ENCODE results near the gene KIF5A. TPM values are rescaled to one million over a fixed set of nuclear protein-coding genes. Genes with fewer than 3 reads are reported as not detected.

KIF5A gene
- polyA plus RNA-seq, 3 donors, result 0.01 TPM; not detected in 2

DNA sequence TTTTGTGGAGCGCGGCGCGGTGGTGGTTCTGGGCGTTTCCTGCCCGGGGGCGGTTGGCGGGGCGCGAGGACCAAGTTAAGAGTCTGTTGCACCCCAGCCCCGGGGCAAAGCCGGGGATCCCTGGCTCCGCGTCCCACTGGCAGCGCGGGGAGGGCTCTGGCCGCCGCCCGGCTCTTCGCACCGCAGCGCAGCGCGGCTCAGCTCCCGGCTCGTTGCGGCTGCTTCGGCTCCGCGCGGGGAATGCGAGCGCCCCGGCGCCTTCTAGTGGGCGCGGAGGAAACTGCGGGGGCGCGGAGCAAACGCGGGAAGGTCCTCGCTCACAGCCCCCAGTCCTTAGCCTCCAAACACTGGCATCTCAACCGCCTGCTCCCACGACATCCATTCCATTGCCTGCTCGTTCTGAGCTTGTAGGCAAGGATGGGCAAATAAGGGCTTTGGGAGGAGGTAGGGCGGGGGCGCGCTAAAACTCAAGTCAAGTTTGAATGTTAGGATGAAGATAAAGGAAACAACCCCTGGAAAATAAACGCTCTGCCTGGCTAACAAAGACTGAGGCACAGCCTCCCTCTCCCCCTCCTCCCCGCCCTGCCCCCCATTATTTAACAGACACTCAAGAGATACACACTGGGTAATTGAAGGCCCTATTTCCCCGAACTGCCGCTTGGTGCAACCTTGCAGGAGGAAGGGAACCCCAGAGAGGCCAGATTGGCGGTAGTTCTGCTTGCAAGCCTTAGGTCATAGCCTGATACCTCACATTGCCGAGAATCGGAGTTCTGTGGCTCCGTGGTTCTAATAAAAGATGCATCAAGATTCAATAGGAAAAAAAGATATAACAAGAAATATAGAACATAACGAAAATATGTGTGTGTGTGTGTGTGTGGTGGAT, 83.4 kb downstream of the KIF5A start, which contains the start of gene B4GALNT1:
TSS of gene B4GALNT1 (minus strand) at position 244 of the 883 bp plus-strand sequence. CDS start 1,069 bp downstream, outside the sequence.
- WGBS (ENCODE audit: insufficient coverage), result under 1% methylated on average over 40 of the region's 58 CpGs
- DNase-seq, result peak; percentile 24 to 49 (median 44)
- Mint-ChIP-seq H3K27me3 (ENCODE audit: low read depth in 3 of 3) (peaks cover 59 to 71% (median 60%) of the 10 kb centered on the region in 3 donors), H3K27ac (no peak within 1 kb of the TSS), H3K4me3 (peak within 1 kb of the TSS; percentile 39 to 80), H3K9me3 (peaks cover 0 to 3% (median 2%) of the 10 kb centered on the region in 7 donors), H3K36me3 (peaks cover 0 to 4% of the 10 kb centered on the region in 2 donors), H3K4me1 (peaks cover 9% of the 10 kb centered on the region)
- Histone ChIP-seq H4K20me1 (ENCODE audit: insufficient read depth, low read length) (no peaks in the 10 kb centered on the region), H3K4me3 (replicated peaks in 1 of 3; ENCODE audit: low read depth in 2 of 3, low read length in 3 of 3) (peak within 1 kb of the TSS; percentile 1 to 68 (median 23)), H3K9ac (ENCODE audit: insufficient read depth, low read length, poor library complexity, severe bottlenecking) (no peak within 1 kb of the TSS), H3K4me1 (ENCODE audit: control insufficient read depth in 1 of 2, insufficient read depth in 2 of 2, low read length in 2 of 2) (peaks cover 10 to 19% of the 10 kb centered on the region in 2 donors), H2AFZ (ENCODE audit: insufficient read depth, low read depth, low read length, poor library complexity, severe bottlenecking) (peak within 1 kb of the TSS; percentile 73), H3K4me2 (replicated peaks; ENCODE audit: extremely low read depth, low read length, poor library complexity, severe bottlenecking) (peak within 1 kb of the TSS; percentile 73), H3K27me3 (ENCODE audit: control insufficient read depth in 2 of 2, insufficient read depth in 2 of 2, low read length in 2 of 2) (peaks cover 46 to 76% of the 10 kb centered on the region in 2 donors), H3K27ac (ENCODE audit: low read depth in 1 of 2, low read length in 2 of 2) (no peak within 1 kb of the TSS), H3K36me3 (replicated peaks in 1 of 2; ENCODE audit: control insufficient read depth in 1 of 2, insufficient read depth in 2 of 2, low read length in 2 of 2) (no peaks in the 10 kb centered on the region), H3K79me2 (ENCODE audit: insufficient read depth, low read length) (no peaks in the 10 kb centered on the region), H3K9me3 (replicated peaks in 1 of 2; ENCODE audit: control insufficient read depth in 1 of 2, insufficient read depth in 1 of 2, low read length in 2 of 2) (peaks cover 0 to 25% of the 10 kb centered on the region in 2 donors)
- intact Hi-C loops (cut with micrococcal nuclease), result loop anchor here in 1 of 2 donors (5.0 kb wide), 1 partner anchor 176 kb away; the partner anchor contains the start of genes GLI1 and INHBE
- TF ChIP-seq, protein P1, sequence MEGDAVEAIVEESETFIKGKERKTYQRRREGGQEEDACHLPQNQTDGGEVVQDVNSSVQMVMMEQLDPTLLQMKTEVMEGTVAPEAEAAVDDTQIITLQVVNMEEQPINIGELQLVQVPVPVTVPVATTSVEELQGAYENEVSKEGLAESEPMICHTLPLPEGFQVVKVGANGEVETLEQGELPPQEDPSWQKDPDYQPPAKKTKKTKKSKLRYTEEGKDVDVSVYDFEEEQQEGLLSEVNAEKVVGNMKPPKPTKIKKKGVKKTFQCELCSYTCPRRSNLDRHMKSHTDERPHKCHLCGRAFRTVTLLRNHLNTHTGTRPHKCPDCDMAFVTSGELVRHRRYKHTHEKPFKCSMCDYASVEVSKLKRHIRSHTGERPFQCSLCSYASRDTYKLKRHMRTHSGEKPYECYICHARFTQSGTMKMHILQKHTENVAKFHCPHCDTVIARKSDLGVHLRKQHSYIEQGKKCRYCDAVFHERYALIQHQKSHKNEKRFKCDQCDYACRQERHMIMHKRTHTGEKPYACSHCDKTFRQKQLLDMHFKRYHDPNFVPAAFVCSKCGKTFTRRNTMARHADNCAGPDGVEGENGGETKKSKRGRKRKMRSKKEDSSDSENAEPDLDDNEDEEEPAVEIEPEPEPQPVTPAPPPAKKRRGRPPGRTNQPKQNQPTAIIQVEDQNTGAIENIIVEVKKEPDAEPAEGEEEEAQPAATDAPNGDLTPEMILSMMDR (IDR thresholded peaks at IDR 0.05), result peak; percentile 92

Small RNA genes lying within 50 kb of the gene (small RNA-seq; reads per million reads assigned to genes)
- not detected for gene MIR616 (ENCODE audit: insufficient read length, low read depth)

Other genes starting within 250 kb of the KIF5A start
- 10 to 100 TPM in 1 of 3 donors, 1 to 10 TPM in 2; 4.2 to 69.4 (median 7.3) TPM for gene R3HDM2, start 119.0 kb upstream of the KIF5A start, polyA plus RNA-seq
- gene INHBC, start 115.3 kb upstream of the KIF5A start, polyA plus RNA-seq, result not detected
- not detected for gene INHBE, start 94.7 kb upstream of the KIF5A start, polyA plus RNA-seq
- under 1 TPM in 1 of 3 donors, not detected in 2; 0.05 TPM for gene GLI1, start 90.3 kb upstream of the KIF5A start, polyA plus RNA-seq
- gene ARHGAP9, start 70.2 kb upstream of the KIF5A start, polyA plus RNA-seq, result 100 to 1,000 TPM; 211 to 581 (median 213) TPM
- gene MARS1, start 62.0 kb upstream of the KIF5A start, polyA plus RNA-seq, result 100 to 1,000 TPM in 1 of 3 donors, 10 to 100 TPM in 2; 63.5 to 164 (median 79.8) TPM
- gene DDIT3, start 29.5 kb upstream of the KIF5A start, polyA plus RNA-seq, result 100 to 1,000 TPM in 1 of 3 donors, 1 to 10 TPM in 2; 9.3 to 163 (median 9.4) TPM
- gene MBD6, start 27.2 kb upstream of the KIF5A start, polyA plus RNA-seq, result 10 to 100 TPM in 1 of 3 donors, 1 to 10 TPM in 2; 2.4 to 47.7 (median 2.6) TPM
- gene DCTN2, start 2.9 kb upstream of the KIF5A start, polyA plus RNA-seq, result 10 to 100 TPM; 72.8 to 94.5 (median 82.2) TPM
- 10 to 100 TPM; 12.3 to 18.6 (median 16.9) TPM for gene PIP4K2C, start 41.1 kb downstream of the KIF5A start, polyA plus RNA-seq
- gene DTX3, start 54.8 kb downstream of the KIF5A start, polyA plus RNA-seq, result 1 to 10 TPM in 1 of 3 donors, under 1 TPM in 1, not detected in 1; 0.08 to 1.3 TPM
- gene ARHGEF25, start 61.4 kb downstream of the KIF5A start, polyA plus RNA-seq, result not detected
- not detected for gene B4GALNT1, start 83.2 kb downstream of the KIF5A start, polyA plus RNA-seq
- gene OS9, start 144.1 kb downstream of the KIF5A start, polyA plus RNA-seq, result 100 to 1,000 TPM in 2 of 3 donors, 10 to 100 TPM in 1; 90.9 to 484 (median 128) TPM
- gene AGAP2, start 188.7 kb downstream of the KIF5A start, polyA plus RNA-seq, result 1 to 10 TPM in 1 of 3 donors, under 1 TPM in 2; 0.20 to 3.4 (median 0.65) TPM
- 10 to 100 TPM; 20.6 to 48.1 (median 43.0) TPM for gene TSPAN31, start 195.0 kb downstream of the KIF5A start, polyA plus RNA-seq
- gene CDK4, start 202.3 kb downstream of the KIF5A start, polyA plus RNA-seq, result 10 to 100 TPM; 26.2 to 38.4 (median 27.4) TPM
- gene MARCHF9, start 205.1 kb downstream of the KIF5A start, polyA plus RNA-seq, result 1 to 10 TPM in 1 of 3 donors, under 1 TPM in 2; 0.14 to 9.5 (median 0.23) TPM
- gene CYP27B1, start 217.0 kb downstream of the KIF5A start, polyA plus RNA-seq, result under 1 TPM in 1 of 3 donors, not detected in 2; 0.81 TPM
- 1 to 10 TPM; 3.4 to 5.0 (median 3.7) TPM for gene METTL1, start 222.1 kb downstream of the KIF5A start, polyA plus RNA-seq
- 1 to 10 TPM; 3.4 to 4.2 (median 3.4) TPM for gene EEF1AKMT3, start 222.6 kb downstream of the KIF5A start, polyA plus RNA-seq
- gene TSFM, start 232.7 kb downstream of the KIF5A start, polyA plus RNA-seq, result 10 to 100 TPM in 2 of 3 donors, 1 to 10 TPM in 1; 4.5 to 22.6 (median 21.8) TPM

Data from CD14-positive monocyte (primary cell).